K562 (cell line): ENCODE measurements around the gene EIF2AK2. TPM values are rescaled to one million over a fixed set of nuclear protein-coding genes. Genes with fewer than 3 reads are reported as not detected.
A peak's percentile ranks its signal among the peaks of the same experiment; 100 is the strongest.

Source experiments
- BRD4 ChIP-seq: fragments of 200-600 bp; sonication (generic); IDR thresholded peaks from 2 replicates; pipeline ENCODE4 v1.6.1; 2017; ENCODE audit warnings: inconsistent platforms
- CBFA2T3 ChIP-seq: fragments of 450-650 bp; IDR thresholded peaks from 2 replicates; pipeline ENCODE4 v1.6.1; 2017
- ETS2 ChIP-seq: IDR thresholded peaks from 2 replicates; pipeline ENCODE4 v1.6.1; 2016; ENCODE audit warnings: borderline replicate concordance, missing genetic modification characterization, mild to moderate bottlenecking, moderate library complexity, missing compliant biosample characterization; ENCODE audit not compliant: poor library complexity, severe bottlenecking
- FOXP1 ChIP-seq: sonication (generic); formaldehyde crosslinking; IDR thresholded peaks from 2 replicates; pipeline ENCODE4 v1.8.0; 2022; ENCODE audit warnings: mild to moderate bottlenecking, missing genetic modification reagents
- HIVEP1 ChIP-seq: fragments of 250-450 bp; sonication (Bioruptor Pico); IDR thresholded peaks from 2 replicates; pipeline ENCODE4 v1.4.0; 2020; ENCODE audit warnings: mild to moderate bottlenecking
- ILK ChIP-seq: fragments of 450-650 bp; IDR thresholded peaks from 2 replicates; pipeline ENCODE4 v1.6.1; 2016; ENCODE audit warnings: missing genetic modification characterization, low read depth, mild to moderate bottlenecking, missing compliant biosample characterization, moderate library complexity, borderline replicate concordance
- IRF2 ChIP-seq: sonication (generic); formaldehyde crosslinking; IDR thresholded peaks from 2 replicates; pipeline ENCODE4 v1.8.1; 2022; ENCODE audit warnings: mild to moderate bottlenecking, missing genetic modification reagents
- JUN ChIP-seq, 2 experiments: sonication (generic) in 1 of 2; formaldehyde crosslinking in 1 of 2; IDR thresholded peaks; 2 replicates each; pipeline versions ENCODE4 v1.6.1 to v1.8.0; 2012 to 2022; ENCODE audit warnings: borderline replicate concordance in 2 of 2, mild to moderate bottlenecking in 2 of 2, improper control_type of control experiment in 1 of 2, low read depth in 1 of 2, low read length in 1 of 2, missing genetic modification reagents in 1 of 2
- NCOR1 ChIP-seq: fragments of 450-650 bp; IDR thresholded peaks from 2 replicates; pipeline ENCODE4 v1.6.1; 2016; ENCODE audit warnings: mild to moderate bottlenecking, moderate library complexity
- NR4A1 ChIP-seq, 2 experiments: fragments of 250-450 bp in 1 of 2; fragments of 450-650 bp in 1 of 2; sonication (Bioruptor Pico) in 1 of 2; IDR thresholded peaks; 2 replicates each; pipeline versions ENCODE4 v1.4.0 to v1.6.1; 2016 to 2020; ENCODE audit warnings: mild to moderate bottlenecking in 2 of 2, missing compliant biosample characterization in 1 of 2, missing genetic modification characterization in 1 of 2, moderate library complexity in 1 of 2
- PHF21A ChIP-seq: fragments of 450-650 bp; IDR thresholded peaks from 2 replicates; pipeline ENCODE4 v1.6.1; 2017; ENCODE audit warnings: low read depth, borderline replicate concordance
- POLR2AphosphoS5 ChIP-seq: IDR thresholded peaks from 2 replicates; pipeline ENCODE4 v1.6.1; 2011; ENCODE audit warnings: mild to moderate bottlenecking, low read depth, low read length, moderate library complexity; ENCODE audit not compliant: control insufficient read depth, insufficient read depth
- POLR2B ChIP-seq: fragments of 450-650 bp; IDR thresholded peaks from 2 replicates; pipeline ENCODE4 v1.6.1; 2018; ENCODE audit warnings: low read depth; ENCODE audit not compliant: partially characterized antibody
- POU5F1 ChIP-seq: fragments of 150-350 bp; IDR thresholded peaks from 2 replicates; pipeline ENCODE4 v1.6.1; 2014; ENCODE audit warnings: borderline replicate concordance, low read length, low read depth, mild to moderate bottlenecking; ENCODE audit not compliant: partially characterized antibody
- SAFB ChIP-seq: fragments of 200-400 bp; formaldehyde crosslinking; IDR thresholded peaks from 2 replicates; pipeline ENCODE4 v1.6.1; 2017; ENCODE audit warnings: low read depth, low read length, borderline replicate concordance
- SAP30 ChIP-seq: fragments of 200-600 bp; sonication (generic); IDR thresholded peaks from 2 replicates; pipeline ENCODE4 v1.6.1; 2012; ENCODE audit warnings: borderline replicate concordance, low read depth, mild to moderate bottlenecking, moderate library complexity, low read length, control low read depth, inconsistent platforms; ENCODE audit not compliant: insufficient read depth, poor library complexity, severe bottlenecking
- TAF9B ChIP-seq: fragments of 450-650 bp; IDR thresholded peaks from 2 replicates; pipeline ENCODE4 v1.6.1; 2018; ENCODE audit warnings: mild to moderate bottlenecking; ENCODE audit not compliant: partially characterized antibody
- ZNF224 ChIP-seq: sonication (generic); formaldehyde crosslinking; IDR thresholded peaks from 2 replicates; pipeline ENCODE4 v1.8.0; 2022; ENCODE audit warnings: mild to moderate bottlenecking, missing genetic modification reagents
- ZNF23 ChIP-seq: fragments of 250-450 bp; sonication (Bioruptor Pico); IDR thresholded peaks from 2 replicates; pipeline ENCODE4 v1.4.0; 2020; ENCODE audit warnings: mild to moderate bottlenecking
- ZNF232 ChIP-seq: sonication (generic); formaldehyde crosslinking; IDR thresholded peaks from 2 replicates; pipeline ENCODE4 v1.8.0; 2022; ENCODE audit warnings: mild to moderate bottlenecking, missing genetic modification reagents
- ZNF316 ChIP-seq: fragments of 450-650 bp; IDR thresholded peaks from 2 replicates; pipeline ENCODE4 v1.6.1; 2016
- ZNF76 ChIP-seq: fragments of 250-450 bp; sonication (Bioruptor Pico); IDR thresholded peaks from 2 replicates; pipeline ENCODE4 v1.4.0; 2020; ENCODE audit warnings: mild to moderate bottlenecking, moderate library complexity, borderline replicate concordance
- ZNF830 ChIP-seq: fragments of 250-450 bp; sonication (Bioruptor Pico); IDR thresholded peaks from 2 replicates; pipeline ENCODE4 v1.5.0; 2021; ENCODE audit warnings: mild to moderate bottlenecking
- polyA plus RNA-seq, 8 experiments: library from polyadenylated mRNA; depleted of rRNA in 4 of 8; stranded (reverse) in 5 of 8; unstranded in 3 of 8; fragments of >200 nt; fragmentation: Nextera tagmentation in 2 of 8; fragmentation: Illumina TruSeq in 1 of 8; extraction: Ambion mirVana in 2 of 8; extraction: Trizol in 1 of 8; gene quantifications; 2 replicates each; pipeline versions ENCODE4 v1.2.1 to v1.2.3, GENCODE V29; 2011 to 2014; ENCODE audit warnings: inconsistent platforms in 1 of 8, missing spikeins in 1 of 8
- total RNA-seq, 7 experiments: library from RNA; depleted of rRNA in 6 of 7; stranded (reverse); fragments of >200 nt in 6 of 7; fragmentation: Illumina TruSeq in 2 of 7; extraction: Trizol in 2 of 7; gene quantifications; 2 replicates each; pipeline versions ENCODE4 v1.2.1 to v1.2.3, GENCODE V29; 2011 to 2021; ENCODE audit warnings: low replicate concordance in 1 of 7
- TF ChIP-seq, protein P1 (sequence below): IDR thresholded peaks from 2 replicates; pipeline ENCODE4 v1.6.1; 2014; ENCODE audit warnings: antibody characterized with exemption
- TF ChIP-seq, protein P2 (sequence below): fragments of 250-450 bp; sonication (Bioruptor Pico); IDR thresholded peaks from 2 replicates; pipeline ENCODE4 v1.6.1; 2021; ENCODE audit warnings: mild to moderate bottlenecking

Gene EIF2AK2
- total and polyA plus RNA-seq, 9 of the 15 experiments (the other 6 are each of a cell fraction or from before 2014, with no cell fraction given) = 3.8 to 19.5 (median 13.3) TPM

DNA sequence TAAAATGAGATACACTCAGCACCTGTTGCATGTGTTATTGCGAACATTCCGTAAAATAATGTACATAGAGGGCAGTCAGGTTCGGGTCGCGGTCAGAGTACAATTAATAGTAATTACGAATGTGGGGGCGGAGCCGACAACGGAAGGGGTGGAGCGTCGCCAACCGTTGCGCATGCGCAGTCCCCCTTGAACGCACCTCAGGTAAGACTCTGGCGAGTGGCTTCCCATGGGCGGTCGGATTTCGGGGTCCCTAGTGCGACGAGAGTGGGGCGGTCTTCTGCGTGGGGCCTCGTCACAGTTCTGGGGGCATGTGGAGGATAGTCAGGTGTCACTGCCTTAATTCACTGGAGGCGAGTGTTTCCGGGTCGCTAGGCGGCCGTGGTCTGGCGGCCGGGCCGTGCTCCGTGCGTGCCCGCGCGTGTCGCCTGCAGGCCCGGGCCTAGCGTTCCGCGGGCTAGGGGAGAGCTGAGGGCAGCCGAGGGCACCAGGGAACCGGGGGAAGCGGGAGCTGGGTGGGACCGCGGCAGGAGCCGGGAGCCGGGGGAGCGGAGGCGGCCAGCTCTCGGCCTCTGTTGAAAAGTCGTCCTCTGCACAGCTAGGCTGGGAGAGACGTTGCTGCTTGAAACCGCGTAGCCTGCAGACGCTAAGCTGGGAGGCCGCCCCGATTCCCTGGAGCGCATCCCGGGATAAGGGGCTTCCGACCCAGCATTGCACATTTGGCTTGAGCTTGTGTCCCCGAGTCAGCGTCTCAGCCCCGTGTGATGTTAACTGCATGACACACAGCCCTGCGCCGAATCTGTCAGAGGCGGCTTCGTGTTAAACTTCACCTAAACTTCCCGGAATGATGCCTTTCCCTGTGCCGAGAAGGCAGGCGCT lies 39.8 kb upstream of the EIF2AK2 start, which contains the start of gene CEBPZOS (continued):
- no peak for TF ChIP-seq ZNF23
- no peak for TF ChIP-seq ZNF316
- TF ChIP-seq POLR2AphosphoS5 = peak; percentile 90
- 0 out of 2 replicates have a peak, but pooled peaks have one; percentile 60 for TF ChIP-seq NR4A1 (CRISPR knock-in tag; IDR thresholded peaks at IDR 0.05)
- TF ChIP-seq NR4A1 (tag; IDR thresholded peaks at IDR 0.05) = no peak; the same call in 1 of the 2 replicates
- TF ChIP-seq NCOR1 = no peak
- TF ChIP-seq SAFB = 0 out of 2 replicates have a peak, but pooled peaks have one; percentile 49
- TF ChIP-seq ZNF232 (CRISPR knock-in tag) = peak; percentile 80; the same call in 1 of the 2 replicates
- TF ChIP-seq ZNF830 (CRISPR knock-in tag) = no peak
- TF ChIP-seq, protein P1, sequence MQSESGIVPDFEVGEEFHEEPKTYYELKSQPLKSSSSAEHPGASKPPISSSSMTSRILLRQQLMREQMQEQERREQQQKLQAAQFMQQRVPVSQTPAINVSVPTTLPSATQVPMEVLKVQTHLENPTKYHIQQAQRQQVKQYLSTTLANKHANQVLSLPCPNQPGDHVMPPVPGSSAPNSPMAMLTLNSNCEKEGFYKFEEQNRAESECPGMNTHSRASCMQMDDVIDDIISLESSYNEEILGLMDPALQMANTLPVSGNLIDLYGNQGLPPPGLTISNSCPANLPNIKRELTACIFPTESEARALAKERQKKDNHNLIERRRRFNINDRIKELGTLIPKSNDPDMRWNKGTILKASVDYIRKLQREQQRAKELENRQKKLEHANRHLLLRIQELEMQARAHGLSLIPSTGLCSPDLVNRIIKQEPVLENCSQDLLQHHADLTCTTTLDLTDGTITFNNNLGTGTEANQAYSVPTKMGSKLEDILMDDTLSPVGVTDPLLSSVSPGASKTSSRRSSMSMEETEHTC = no peak
- TF ChIP-seq JUN (IDR thresholded peaks at IDR 0.05; ENCODE audit: borderline replicate concordance, low read depth, low read length) = no peak; the same call in 1 of the 2 replicates
- 0 out of 2 replicates have a peak, but pooled peaks have one; percentile 77 for TF ChIP-seq JUN (CRISPR knock-in tag; IDR thresholded peaks at IDR 0.05; ENCODE audit: borderline replicate concordance)
- 0 out of 2 replicates have a peak, but pooled peaks have one; percentile 43 for TF ChIP-seq ZNF76 (CRISPR knock-in tag)
- TF ChIP-seq POLR2B = peak; percentile 95
- TF ChIP-seq ETS2 (tag) = no peak
- TF ChIP-seq IRF2 (CRISPR knock-in tag) = no peak
- 0 out of 2 replicates have a peak, but pooled peaks have one; percentile 73 for TF ChIP-seq HIVEP1 (CRISPR knock-in tag)
- peak; percentile 96 for TF ChIP-seq FOXP1 (CRISPR knock-in tag)
- no peak for TF ChIP-seq ILK (tag)
- peak; percentile 75 for TF ChIP-seq SAP30
- no peak for TF ChIP-seq BRD4
- no peak for TF ChIP-seq PHF21A
- TF ChIP-seq TAF9B = peak; percentile 22
- no peak for TF ChIP-seq POU5F1
- TF ChIP-seq, protein P2, sequence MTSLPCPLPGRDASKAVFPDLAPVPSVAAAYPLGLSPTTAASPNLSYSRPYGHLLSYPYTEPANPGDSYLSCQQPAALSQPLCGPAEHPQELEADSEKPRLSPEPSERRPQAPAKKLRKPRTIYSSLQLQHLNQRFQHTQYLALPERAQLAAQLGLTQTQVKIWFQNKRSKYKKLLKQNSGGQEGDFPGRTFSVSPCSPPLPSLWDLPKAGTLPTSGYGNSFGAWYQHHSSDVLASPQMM = no peak
- TF ChIP-seq CBFA2T3 = no peak
- 0 out of 2 replicates have a peak, but pooled peaks have one; percentile 54 for TF ChIP-seq ZNF224 (CRISPR knock-in tag)
